Ascending aorta (tissue), 2 donors: ENCODE results near the gene FXYD3. TPM values are rescaled to one million over a fixed set of nuclear protein-coding genes. Genes with fewer than 3 reads are reported as not detected.
"Not testable (repeated sequence)": the region's sequence is repeated elsewhere in the genome, so short reads cannot be mapped to it uniquely, and the experiment has no call there.

Source experiments
- DNase-seq, 2 donors: peaks; one replicate each; pipeline ENCODE4 v3.0.0-alpha.2; 2019; ENCODE audit warnings: low spot score in 2 of 2
- H3K27ac ChIP-seq, 2 donors: fragments of 200-600 bp; sonication (generic); one replicate each; pipeline ENCODE4 v1.5.1; 2016 to 2017; ENCODE audit warnings: mild to moderate bottlenecking in 1 of 2
- H3K27me3 ChIP-seq: fragments of 200-600 bp; sonication (generic); one replicate; pipeline ENCODE4 v1.5.1; 2017
- H3K36me3 ChIP-seq, 2 donors: fragments of 200-600 bp; sonication (generic); one replicate each; pipeline ENCODE4 v1.5.1; 2016
- H3K4me1 ChIP-seq, 2 donors: fragments of 200-600 bp; sonication (generic); one replicate each; pipeline ENCODE4 v1.5.1; 2016 to 2017; ENCODE audit warnings: mild to moderate bottlenecking in 1 of 2
- H3K4me3 ChIP-seq, 2 donors: fragments of 200-600 bp; sonication (generic); one replicate each; pipeline ENCODE4 v1.5.1; 2016 to 2017; ENCODE audit warnings: mild to moderate bottlenecking in 1 of 2
- H3K9me3 ChIP-seq, 2 donors: fragments of 200-600 bp; sonication (generic); one replicate each; pipeline ENCODE4 v1.5.1; 2016
- CTCF ChIP-seq, 3 experiments: fragments of 200-600 bp in 2 of 3; fragments of 450-650 bp in 1 of 3; sonication (generic) in 2 of 3; IDR thresholded peaks; one replicate each; pipeline ENCODE4 v1.5.1; 2016 to 2019; ENCODE audit warnings: antibody characterized with exemption in 3 of 3, mild to moderate bottlenecking in 1 of 3, moderate library complexity in 1 of 3
- intact Hi-C: fragments of 100-400 bp; cut with DNase I; formaldehyde crosslinking; loops from one replicate; pipeline ENCODE4 v1.15.1; 2023
- total RNA-seq: library from RNA; depleted of rRNA; stranded (reverse); fragments of >200 nt; gene quantifications from one replicate; pipeline ENCODE4 v1.1.0, GENCODE V29; 2016

The FXYD3 gene
- total RNA-seq, 1 donor from 2014 or later = not detected

- Histone ChIP-seq H3K27me3 (no peaks in the 10 kb centered on the region), H3K4me1 (peaks cover 8 to 13% of the 10 kb centered on the region in 2 donors), H3K27ac (peak overlapping the region; percentile 80 to 85), H3K9me3 (no peaks in the 10 kb centered on the region), H3K4me3 (peak overlapping the region in 1 of 2 donors; percentile 64), H3K36me3 (no peaks in the 10 kb centered on the region)
- intact Hi-C loops = loop anchor here (10.0 kb wide), 3 partner anchors 490 to 810 kb away; partner anchors contain the start of genes COX6B1, ETV2, HAUS5 and LRFN3
- no peak for TF ChIP-seq CTCF (IDR thresholded peaks at IDR 0.05)
- DNase-seq = no peak
Measured at GRCh38 chr19:35125270-35125717, 9.7 kb downstream of the FXYD3 start.

GRCh38 chr19:35125749-35126623, 10.4 kb downstream of the FXYD3 start:
- H3K4me1 ChIP-seq = peaks cover 8 to 13% of the 10 kb centered on the region in 2 donors

GRCh38 chr19:35126624-35126959, 11.0 kb downstream of the FXYD3 start:
- intact Hi-C loops = loop anchor here (10.0 kb wide), 3 partner anchors 488 to 808 kb away; partner anchors contain the start of genes COX6B1, ETV2, HAUS5 and LRFN3
- Histone ChIP-seq H3K36me3 (no peaks in the 10 kb centered on the region), H3K4me3 (peak overlapping the region in 1 of 2 donors; percentile 24), H3K27me3 (no peaks in the 10 kb centered on the region), H3K4me1 (peaks cover 8 to 13% of the 10 kb centered on the region in 2 donors), H3K9me3 (no peaks in the 10 kb centered on the region), H3K27ac (peak overlapping the region in 1 of 2 donors; percentile 1)
- no peak for TF ChIP-seq CTCF (IDR thresholded peaks at IDR 0.05)
- no peak for DNase-seq

More at GRCh38 chr19:35125749-35126623, 10.4 kb downstream of the FXYD3 start:
- H3K27ac ChIP-seq = peak overlapping the region in 1 of 2 donors; percentile 1
- H3K4me3 ChIP-seq = peak overlapping the region in 1 of 2 donors; percentile 24
- intact Hi-C loops = loop anchor here (10.0 kb wide), 3 partner anchors 489 to 809 kb away; partner anchors contain the start of genes COX6B1, ETV2, HAUS5 and LRFN3
- no peaks in the 10 kb centered on the region for H3K9me3 ChIP-seq
- H3K36me3 ChIP-seq = no peaks in the 10 kb centered on the region
- H3K27me3 ChIP-seq = no peaks in the 10 kb centered on the region
- no peak for TF ChIP-seq CTCF (IDR thresholded peaks at IDR 0.05)
- DNase-seq = no peak

GRCh38 chr19:35127871-35128270, 12.2 kb downstream of the FXYD3 start:
- Histone ChIP-seq H3K27ac (no peak overlapping the region), H3K27me3 (no peaks in the 10 kb centered on the region), H3K4me1 (peaks cover 8 to 11% of the 10 kb centered on the region in 2 donors), H3K9me3 (no peaks in the 10 kb centered on the region), H3K4me3 (no peak overlapping the region), H3K36me3 (no peaks in the 10 kb centered on the region)
- no peak for DNase-seq
- no peak for TF ChIP-seq CTCF (IDR thresholded peaks at IDR 0.05)
- intact Hi-C loops = loop anchor here (10.0 kb wide), 3 partner anchors 487 to 807 kb away; partner anchors contain the start of genes COX6B1, ETV2, HAUS5 and LRFN3

- intact Hi-C loops = loop anchor here (10.0 kb wide), 3 partner anchors 486 to 806 kb away; partner anchors contain the start of genes COX6B1, ETV2, HAUS5 and LRFN3
Measured at GRCh38 chr19:35128398-35129057, 12.9 kb downstream of the FXYD3 start.

GRCh38 chr19:35129724-35130274, 14.2 kb downstream of the FXYD3 start:
- not testable (repeated sequence) for H3K27ac ChIP-seq, H3K9me3 ChIP-seq, DNase-seq, H3K36me3 ChIP-seq, H3K4me1 ChIP-seq, H3K4me3 ChIP-seq, H3K27me3 ChIP-seq
- intact Hi-C loops = loop anchor here (10.0 kb wide), 3 partner anchors 485 to 805 kb away; partner anchors contain the start of genes COX6B1, ETV2, HAUS5 and LRFN3

More at GRCh38 chr19:35128398-35129057, 12.9 kb downstream of the FXYD3 start:
- Histone ChIP-seq H3K27ac (no peak overlapping the region), H3K27me3 (no peaks in the 10 kb centered on the region), H3K36me3 (no peaks in the 10 kb centered on the region), H3K4me1 (peaks cover 5 to 8% of the 10 kb centered on the region in 2 donors), H3K9me3 (no peaks in the 10 kb centered on the region), H3K4me3 (no peak overlapping the region)
- DNase-seq = no peak
- TF ChIP-seq CTCF (IDR thresholded peaks at IDR 0.05) = no peak
